Upper lobe of right lung (tissue), 1 donor: ENCODE measurements around the gene LIPH. TPM values are rescaled to one million over a fixed set of nuclear protein-coding genes. Genes with fewer than 3 reads are reported as not detected.
A peak's percentile ranks its signal among the peaks of the same experiment; 100 is the strongest.
"Not testable (repeated sequence)": the region's sequence is repeated elsewhere in the genome, so short reads cannot be mapped to it uniquely, and the experiment has no call there.

Experiments
- ATAC-seq: fragments of 200-7000 bp; cut with Tn5 transposase; one replicate; pipeline ENCODE4 v1.9.1; 2020; ENCODE audit warnings: mild to moderate bottlenecking, moderate library complexity
- DNase-seq: peaks from one replicate; pipeline ENCODE4 v3.0.0-alpha.2; 2020
- H3K27ac ChIP-seq: fragments of 200-600 bp; one replicate; pipeline ENCODE4 v1.8.0; 2022
- H3K27me3 ChIP-seq: fragments of 200-600 bp; one replicate; pipeline ENCODE4 v1.8.0; 2022; ENCODE audit warnings: mild to moderate bottlenecking
- H3K36me3 ChIP-seq: fragments of 200-600 bp; one replicate; pipeline ENCODE4 v1.8.0; 2022
- H3K4me1 ChIP-seq: fragments of 200-600 bp; one replicate; pipeline ENCODE4 v1.8.0; 2022
- H3K4me3 ChIP-seq: fragments of 200-600 bp; one replicate; pipeline ENCODE4 v1.8.0; 2022; ENCODE audit warnings: mild to moderate bottlenecking
- H3K9me3 ChIP-seq: fragments of 200-600 bp; one replicate; pipeline ENCODE4 v1.8.0; 2022
- CTCF ChIP-seq: fragments of 200-600 bp; IDR thresholded peaks from one replicate; pipeline ENCODE4 v1.8.0; 2022; ENCODE audit warnings: antibody characterized with exemption
- intact Hi-C: fragments of 100-400 bp; cut with DNase I; formaldehyde crosslinking; loops from one replicate; pipeline ENCODE4 v1.11.0; 2022
- total RNA-seq: library from RNA; stranded (reverse); fragmentation: NEBNext Ultra II Directional; extraction: Animal tissue kit (Norgen Biotek cat#: 25700); gene quantifications from one replicate; pipeline ENCODE4 v1.2.1, GENCODE V29; 2021
- donor health status: DM: no; HTN: yes; CAD: no; lungs with severe emphysema.

LIPH gene
- total RNA-seq, 1 donor from 2014 or later, result 38.0 TPM

- Histone ChIP-seq H3K27ac (no peak overlapping the region), H3K27me3 (no peaks in the 10 kb centered on the region), H3K9me3 (no peaks in the 10 kb centered on the region), H3K36me3 (no peaks in the 10 kb centered on the region), H3K4me1 (peaks cover 2% of the 10 kb centered on the region), H3K4me3 (no peak overlapping the region)
- no peak for TF ChIP-seq CTCF
- intact Hi-C loops, result no loop called here
- DNase-seq, result no peak
- ATAC-seq, result no peak
Observed at GRCh38 chr3:185572183-185572582, 19.8 kb upstream of the LIPH start.

- Histone ChIP-seq H3K27me3 (peaks cover 5% of the 10 kb centered on the region), H3K4me1 (peaks cover 11% of the 10 kb centered on the region), H3K27ac (peak overlapping the region; percentile 84), H3K36me3 (no peaks in the 10 kb centered on the region), H3K9me3 (no peaks in the 10 kb centered on the region), H3K4me3 (no peak overlapping the region)
- TF ChIP-seq CTCF, result no peak
- ATAC-seq, result peak; percentile 86
- no peak for DNase-seq
- intact Hi-C loops, result no loop called here
Observed at GRCh38 chr3:185561958-185562357, 9.6 kb upstream of the LIPH start.

GRCh38 chr3:185561374-185561943, 9.1 kb upstream of the LIPH start:
- DNase-seq, result peak; percentile 86
- TF ChIP-seq CTCF, result no peak

GRCh38 chr3:185560676-185561075, 8.3 kb upstream of the LIPH start:
- intact Hi-C loops, result no loop called here
- ATAC-seq (peak; percentile 4), DNase-seq (no peak)
- Histone ChIP-seq H3K36me3 (no peaks in the 10 kb centered on the region), H3K4me3 (peak overlapping the region; percentile 8), H3K27me3 (peaks cover 5% of the 10 kb centered on the region), H3K27ac (peak overlapping the region; percentile 84), H3K4me1 (peaks cover 11% of the 10 kb centered on the region), H3K9me3 (no peaks in the 10 kb centered on the region)
- no peak for TF ChIP-seq CTCF

More at GRCh38 chr3:185561374-185561943, 9.1 kb upstream of the LIPH start:
- H3K27me3 ChIP-seq, result peaks cover 5% of the 10 kb centered on the region
- no peak overlapping the region for H3K4me3 ChIP-seq
- H3K36me3 ChIP-seq, result no peaks in the 10 kb centered on the region
- peak; percentile 73 for ATAC-seq
- H3K4me1 ChIP-seq, result peaks cover 11% of the 10 kb centered on the region
- H3K9me3 ChIP-seq, result no peaks in the 10 kb centered on the region
- peak overlapping the region; percentile 84 for H3K27ac ChIP-seq
- intact Hi-C loops, result no loop called here

GRCh38 chr3:185559706-185560090, 7.3 kb upstream of the LIPH start:
- DNase-seq (no peak), ATAC-seq (no peak)
- intact Hi-C loops, result no loop called here
- no peaks in the 10 kb centered on the region for H3K36me3 ChIP-seq
- peak overlapping the region; percentile 84 for H3K27ac ChIP-seq
- H3K27me3 ChIP-seq, result peaks cover 5% of the 10 kb centered on the region
- no peak overlapping the region for H3K4me3 ChIP-seq
- no peak for TF ChIP-seq CTCF
- peaks cover 11% of the 10 kb centered on the region for H3K4me1 ChIP-seq
- H3K9me3 ChIP-seq, result no peaks in the 10 kb centered on the region

GRCh38 chr3:185558395-185558794, 6.0 kb upstream of the LIPH start:
- Histone ChIP-seq H3K9me3 (no peaks in the 10 kb centered on the region), H3K4me3 (no peak overlapping the region), H3K36me3 (no peaks in the 10 kb centered on the region), H3K4me1 (peaks cover 11% of the 10 kb centered on the region), H3K27me3 (peaks cover 5% of the 10 kb centered on the region), H3K27ac (peak overlapping the region; percentile 77)
- intact Hi-C loops, result no loop called here
- peak; percentile 72 for ATAC-seq
- peak; percentile 78 for DNase-seq
- TF ChIP-seq CTCF, result no peak

- H3K9me3 ChIP-seq, H3K4me3 ChIP-seq, ATAC-seq, intact Hi-C loops, DNase-seq, H3K4me1 ChIP-seq, H3K27me3 ChIP-seq, H3K27ac ChIP-seq, H3K36me3 ChIP-seq: not testable (repeated sequence)
Observed at GRCh38 chr3:185556640-185557039, 4.3 kb upstream of the LIPH start.
